ENCODE measurements around the gene DLEC1.

DNA sequence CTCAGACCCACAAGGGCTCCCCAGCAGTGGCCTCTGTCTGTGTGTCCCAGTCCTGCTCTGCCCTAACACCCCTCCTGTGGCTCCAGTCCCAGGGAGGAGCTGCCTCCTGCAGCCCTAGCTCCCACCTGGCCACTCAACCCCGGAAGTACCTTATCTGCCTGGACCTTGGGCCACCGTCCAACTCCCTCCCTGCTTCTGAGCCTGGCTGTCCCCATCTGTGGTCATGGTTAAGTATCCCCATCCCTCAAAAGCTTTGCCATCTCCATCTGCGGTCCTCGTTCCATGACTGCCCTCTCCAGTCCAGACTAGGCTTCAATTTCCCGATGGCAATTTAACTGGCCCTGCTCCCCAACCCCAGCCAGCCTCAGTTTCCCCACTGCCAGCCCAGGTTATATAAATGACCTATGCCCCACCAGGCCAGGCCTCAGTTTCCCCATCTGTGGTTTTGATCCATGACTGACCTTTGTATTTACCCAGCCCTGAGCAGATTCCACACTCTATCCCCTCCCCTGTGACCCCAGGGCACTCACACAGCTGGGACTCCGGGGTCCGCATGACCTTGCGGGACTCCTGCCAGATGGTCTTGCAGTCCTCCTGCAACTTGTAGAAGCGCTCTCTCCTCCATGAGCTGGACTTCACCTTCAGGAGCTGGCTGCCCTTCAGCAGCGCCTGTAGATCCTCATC lies 19.2 kb upstream of the DLEC1 start:
- TF ChIP-seq, protein P1, sequence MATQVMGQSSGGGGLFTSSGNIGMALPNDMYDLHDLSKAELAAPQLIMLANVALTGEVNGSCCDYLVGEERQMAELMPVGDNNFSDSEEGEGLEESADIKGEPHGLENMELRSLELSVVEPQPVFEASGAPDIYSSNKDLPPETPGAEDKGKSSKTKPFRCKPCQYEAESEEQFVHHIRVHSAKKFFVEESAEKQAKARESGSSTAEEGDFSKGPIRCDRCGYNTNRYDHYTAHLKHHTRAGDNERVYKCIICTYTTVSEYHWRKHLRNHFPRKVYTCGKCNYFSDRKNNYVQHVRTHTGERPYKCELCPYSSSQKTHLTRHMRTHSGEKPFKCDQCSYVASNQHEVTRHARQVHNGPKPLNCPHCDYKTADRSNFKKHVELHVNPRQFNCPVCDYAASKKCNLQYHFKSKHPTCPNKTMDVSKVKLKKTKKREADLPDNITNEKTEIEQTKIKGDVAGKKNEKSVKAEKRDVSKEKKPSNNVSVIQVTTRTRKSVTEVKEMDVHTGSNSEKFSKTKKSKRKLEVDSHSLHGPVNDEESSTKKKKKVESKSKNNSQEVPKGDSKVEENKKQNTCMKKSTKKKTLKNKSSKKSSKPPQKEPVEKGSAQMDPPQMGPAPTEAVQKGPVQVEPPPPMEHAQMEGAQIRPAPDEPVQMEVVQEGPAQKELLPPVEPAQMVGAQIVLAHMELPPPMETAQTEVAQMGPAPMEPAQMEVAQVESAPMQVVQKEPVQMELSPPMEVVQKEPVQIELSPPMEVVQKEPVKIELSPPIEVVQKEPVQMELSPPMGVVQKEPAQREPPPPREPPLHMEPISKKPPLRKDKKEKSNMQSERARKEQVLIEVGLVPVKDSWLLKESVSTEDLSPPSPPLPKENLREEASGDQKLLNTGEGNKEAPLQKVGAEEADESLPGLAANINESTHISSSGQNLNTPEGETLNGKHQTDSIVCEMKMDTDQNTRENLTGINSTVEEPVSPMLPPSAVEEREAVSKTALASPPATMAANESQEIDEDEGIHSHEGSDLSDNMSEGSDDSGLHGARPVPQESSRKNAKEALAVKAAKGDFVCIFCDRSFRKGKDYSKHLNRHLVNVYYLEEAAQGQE (IDR thresholded peaks at IDR 0.05; ENCODE audit: insufficient read depth in 1 of 2, low read depth in 2 of 2, low read length in 2 of 2) = no peak
- no peak for TF ChIP-seq POLR2AphosphoS5 (IDR thresholded peaks at IDR 0.05; ENCODE audit: low read depth, low read length)
- no peak for TF ChIP-seq TAF1 (IDR thresholded peaks at IDR 0.05; ENCODE audit: borderline replicate concordance, insufficient read depth, low read length)
- no peak for TF ChIP-seq FOXP2 (optimal IDR thresholded peaks at IDR 0.05; ENCODE audit: borderline replicate concordance, extremely low read depth, extremely low read length, insufficient read depth)
- TF ChIP-seq SIN3A (IDR thresholded peaks at IDR 0.05; ENCODE audit: borderline replicate concordance, insufficient read depth, low read length) = no peak

Measured in PFSK-1 (cell line).